ENCODE measurements around the gene LRFN5. TPM values are rescaled to one million over a fixed set of nuclear protein-coding genes. Genes with fewer than 3 reads are reported as not detected.

Gene LRFN5
- total RNA-seq, 2 donors from 2014 or later, result 0.37 TPM

- Histone ChIP-seq H3K9ac (ENCODE audit: low read depth in 2 of 2, low read length in 2 of 2) (no peak overlapping the region), H3K27me3 (peaks cover 36% of the 10 kb centered on the region), H3K36me3 (no peaks in the 10 kb centered on the region), H3K4me3 (peak overlapping the region; percentile 20), H3K27ac (no peak overlapping the region), H3K9me3 (no peaks in the 10 kb centered on the region), H3K4me1 (no peaks in the 10 kb centered on the region)
- intact Hi-C loops (cut with DNase I), result no loop called here
- DNase-seq, result no peak
- TF ChIP-seq, protein P1, sequence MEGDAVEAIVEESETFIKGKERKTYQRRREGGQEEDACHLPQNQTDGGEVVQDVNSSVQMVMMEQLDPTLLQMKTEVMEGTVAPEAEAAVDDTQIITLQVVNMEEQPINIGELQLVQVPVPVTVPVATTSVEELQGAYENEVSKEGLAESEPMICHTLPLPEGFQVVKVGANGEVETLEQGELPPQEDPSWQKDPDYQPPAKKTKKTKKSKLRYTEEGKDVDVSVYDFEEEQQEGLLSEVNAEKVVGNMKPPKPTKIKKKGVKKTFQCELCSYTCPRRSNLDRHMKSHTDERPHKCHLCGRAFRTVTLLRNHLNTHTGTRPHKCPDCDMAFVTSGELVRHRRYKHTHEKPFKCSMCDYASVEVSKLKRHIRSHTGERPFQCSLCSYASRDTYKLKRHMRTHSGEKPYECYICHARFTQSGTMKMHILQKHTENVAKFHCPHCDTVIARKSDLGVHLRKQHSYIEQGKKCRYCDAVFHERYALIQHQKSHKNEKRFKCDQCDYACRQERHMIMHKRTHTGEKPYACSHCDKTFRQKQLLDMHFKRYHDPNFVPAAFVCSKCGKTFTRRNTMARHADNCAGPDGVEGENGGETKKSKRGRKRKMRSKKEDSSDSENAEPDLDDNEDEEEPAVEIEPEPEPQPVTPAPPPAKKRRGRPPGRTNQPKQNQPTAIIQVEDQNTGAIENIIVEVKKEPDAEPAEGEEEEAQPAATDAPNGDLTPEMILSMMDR (IDR thresholded peaks at IDR 0.05), result no peak
Measured at GRCh38 chr14:41607304-41607775, 664 bp downstream of the LRFN5 start.

DNA sequence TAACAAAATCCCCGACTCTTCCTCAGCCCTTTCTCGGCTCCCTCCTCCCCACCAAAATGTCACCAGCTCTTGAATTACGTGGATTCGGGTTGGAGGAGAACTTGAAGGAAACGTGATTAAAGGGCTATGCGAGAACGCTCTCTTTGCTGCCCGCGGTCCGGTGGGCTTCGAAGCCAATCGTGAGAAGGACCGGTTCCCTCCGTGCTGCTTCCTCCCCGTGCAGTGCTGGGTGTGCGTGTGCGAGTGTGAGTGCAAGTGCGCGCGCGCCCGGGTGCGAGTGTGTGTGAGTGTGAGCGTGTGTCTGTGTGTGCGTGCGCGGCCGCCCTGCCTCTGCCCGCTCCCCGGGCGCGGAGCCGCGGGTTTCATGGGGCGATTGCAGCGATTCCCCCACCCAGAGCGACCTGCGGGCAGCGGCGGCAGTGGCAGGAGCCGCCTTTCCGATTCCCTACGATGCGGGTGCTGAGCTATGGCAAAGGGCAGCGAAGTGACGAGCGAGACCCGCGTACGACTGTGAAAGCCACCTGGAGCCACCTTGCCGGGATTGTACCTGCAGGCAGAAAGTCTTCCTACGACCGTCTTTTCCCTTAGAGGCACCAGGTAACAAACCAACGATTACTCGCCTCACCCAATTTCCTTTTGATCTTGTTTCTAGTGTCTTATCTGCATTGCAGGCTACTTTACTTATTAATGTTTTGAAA, 1.4 kb downstream of the LRFN5 start:
- no peaks in the 10 kb centered on the region for H3K9me3 ChIP-seq
- intact Hi-C loops (cut with DNase I), result no loop called here
- no peaks in the 10 kb centered on the region for H3K36me3 ChIP-seq
- peak; percentile 16 for DNase-seq
- H3K4me3 ChIP-seq, result no peak overlapping the region
- H3K4me1 ChIP-seq, result no peaks in the 10 kb centered on the region
- TF ChIP-seq, protein P1 (IDR thresholded peaks at IDR 0.05), result no peak
- H3K27me3 ChIP-seq, result peaks cover 36% of the 10 kb centered on the region
- H3K9ac ChIP-seq (ENCODE audit: low read depth in 2 of 2, low read length in 2 of 2), result no peak overlapping the region
- no peak overlapping the region for H3K27ac ChIP-seq

GRCh38 chr14:41608681-41609390, 2.2 kb downstream of the LRFN5 start:
- Histone ChIP-seq H3K27ac (no peak overlapping the region), H3K4me3 (no peak overlapping the region), H3K27me3 (peaks cover 36% of the 10 kb centered on the region), H3K36me3 (no peaks in the 10 kb centered on the region), H3K9me3 (no peaks in the 10 kb centered on the region), H3K9ac (ENCODE audit: low read depth in 2 of 2, low read length in 2 of 2) (no peak overlapping the region), H3K4me1 (no peaks in the 10 kb centered on the region)
- TF ChIP-seq, protein P1 (IDR thresholded peaks at IDR 0.05), result no peak
- intact Hi-C loops (cut with DNase I), result no loop called here
- no peak for DNase-seq

GRCh38 chr14:41609704-41610183, 3.1 kb downstream of the LRFN5 start:
- Histone ChIP-seq H3K36me3 (no peaks in the 10 kb centered on the region), H3K9ac (ENCODE audit: low read depth in 2 of 2, low read length in 2 of 2) (no peak overlapping the region), H3K4me3 (no peak overlapping the region), H3K9me3 (no peaks in the 10 kb centered on the region), H3K27ac (no peak overlapping the region), H3K27me3 (peaks cover 36% of the 10 kb centered on the region), H3K4me1 (no peaks in the 10 kb centered on the region)
- DNase-seq, result peak; percentile 21
- TF ChIP-seq, protein P1 (IDR thresholded peaks at IDR 0.05), result no peak
- intact Hi-C loops (cut with DNase I), result no loop called here

GRCh38 chr14:41615011-41615595, 8.4 kb downstream of the LRFN5 start:
- DNase-seq, result no peak
- H3K36me3 ChIP-seq, result no peaks in the 10 kb centered on the region
- no peak overlapping the region for H3K4me3 ChIP-seq

More at GRCh38 chr14:41615011-41615595, 8.4 kb downstream of the LRFN5 start:
- no peak overlapping the region for H3K9ac ChIP-seq (ENCODE audit: low read depth in 2 of 2, low read length in 2 of 2)
- H3K4me1 ChIP-seq, result no peaks in the 10 kb centered on the region
- H3K9me3 ChIP-seq, result no peaks in the 10 kb centered on the region
- intact Hi-C loops (cut with DNase I), result no loop called here
- H3K27me3 ChIP-seq, result peaks cover under 1% of the 10 kb centered on the region
- no peak overlapping the region for H3K27ac ChIP-seq
- TF ChIP-seq, protein P1 (IDR thresholded peaks at IDR 0.05), result no peak
